Measurements from ENCODE around the gene FAM216B. TPM values are rescaled to one million over a fixed set of nuclear protein-coding genes. Genes with fewer than 3 reads are reported as not detected.

FAM216B gene
- polyA plus RNA-seq, 4 donors: 0.09 to 0.27 (median 0.12) TPM; not detected in 1

DNA sequence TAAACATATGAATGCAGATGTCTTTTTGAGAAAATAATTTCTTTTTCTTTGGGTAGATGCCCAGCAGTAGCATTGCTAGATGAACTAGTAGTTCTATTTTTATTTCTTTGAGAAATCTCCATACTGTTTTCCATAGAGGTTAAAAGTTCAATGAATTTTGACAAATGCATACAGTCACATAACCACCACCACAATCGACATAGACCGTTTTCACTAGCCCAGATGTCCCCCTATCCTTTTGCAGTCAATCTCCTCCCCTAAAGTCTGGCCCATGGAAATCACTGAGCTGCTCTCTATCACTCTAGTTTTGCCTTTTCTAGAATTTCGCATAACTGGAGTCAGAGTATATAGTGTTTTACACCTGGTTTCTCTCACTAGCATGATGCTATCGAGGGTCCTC is 10.8 kb downstream of the FAM216B start:
- H3K36me3 ChIP-seq (ENCODE audit: control insufficient read depth in 3 of 3, insufficient read depth in 2 of 3, low read depth in 1 of 3, low read length in 3 of 3): no peaks in the 10 kb centered on the region
- no peaks in the 10 kb centered on the region for H3K27me3 ChIP-seq (ENCODE audit: control insufficient read depth in 3 of 3, insufficient read depth in 3 of 3, low read length in 3 of 3)
- no peak for FAIRE-seq
- H3K4me1 ChIP-seq (ENCODE audit: control insufficient read depth in 3 of 3, insufficient read depth in 2 of 3, low read depth in 1 of 3, low read length in 2 of 3): no peaks in the 10 kb centered on the region
- no peak for DNase-seq
- 85 to 91% (median 91%) methylated on average over 4 of the region's 4 CpGs for WGBS, 3 donors
- H3K4me3 ChIP-seq (ENCODE audit: low read depth in 1 of 3, low read length in 3 of 3): no peak overlapping the region
- no peak overlapping the region for H3K27ac ChIP-seq (ENCODE audit: low read depth in 1 of 3, low read length in 2 of 3)
- H3K9me3 ChIP-seq (ENCODE audit: control insufficient read depth in 2 of 2, insufficient read depth in 1 of 2, low read depth in 1 of 2, low read length in 1 of 2): no peaks in the 10 kb centered on the region

GRCh38 chr13:42794577-42795275 is 13.3 kb downstream of the FAM216B start:
- H3K4me1 ChIP-seq (ENCODE audit: control insufficient read depth in 3 of 3, insufficient read depth in 2 of 3, low read depth in 1 of 3, low read length in 2 of 3): no peaks in the 10 kb centered on the region
- DNase-seq (no peak), FAIRE-seq (no peak)
- H3K27me3 ChIP-seq (ENCODE audit: control insufficient read depth in 3 of 3, insufficient read depth in 3 of 3, low read length in 3 of 3): no peaks in the 10 kb centered on the region
- H3K9me3 ChIP-seq (ENCODE audit: control insufficient read depth in 2 of 2, insufficient read depth in 1 of 2, low read depth in 1 of 2, low read length in 1 of 2): no peaks in the 10 kb centered on the region
- 89 to 92% (median 90%) methylated on average over 5 of the region's 5 CpGs for WGBS, 3 donors
- no peaks in the 10 kb centered on the region for H3K36me3 ChIP-seq (ENCODE audit: control insufficient read depth in 3 of 3, insufficient read depth in 2 of 3, low read depth in 1 of 3, low read length in 3 of 3)
- no peak overlapping the region for H3K4me3 ChIP-seq (ENCODE audit: low read depth in 1 of 3, low read length in 3 of 3)
- no peak overlapping the region for H3K27ac ChIP-seq (ENCODE audit: low read depth in 1 of 3, low read length in 2 of 3)

DNA sequence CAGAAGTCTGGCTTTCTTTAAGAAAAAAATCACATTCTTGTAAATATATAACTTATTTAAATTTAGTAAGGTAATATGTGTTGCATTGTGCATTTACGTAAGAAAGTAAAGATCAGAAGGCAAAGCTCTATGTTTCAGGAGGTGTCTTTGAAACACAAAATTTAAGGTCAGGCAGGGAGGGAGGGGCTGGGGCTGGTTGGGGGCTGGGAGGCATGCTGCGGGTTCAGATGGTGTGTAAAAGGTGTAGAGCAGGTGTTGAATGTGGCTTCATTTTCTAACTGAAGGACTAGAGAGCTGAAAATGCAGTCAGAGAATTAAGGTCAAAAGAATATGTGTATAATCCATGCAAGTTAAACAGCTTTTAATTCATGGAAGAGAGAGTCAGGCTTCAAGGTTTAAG is 14.3 kb downstream of the FAM216B start:
- FAIRE-seq: no peak

DNA sequence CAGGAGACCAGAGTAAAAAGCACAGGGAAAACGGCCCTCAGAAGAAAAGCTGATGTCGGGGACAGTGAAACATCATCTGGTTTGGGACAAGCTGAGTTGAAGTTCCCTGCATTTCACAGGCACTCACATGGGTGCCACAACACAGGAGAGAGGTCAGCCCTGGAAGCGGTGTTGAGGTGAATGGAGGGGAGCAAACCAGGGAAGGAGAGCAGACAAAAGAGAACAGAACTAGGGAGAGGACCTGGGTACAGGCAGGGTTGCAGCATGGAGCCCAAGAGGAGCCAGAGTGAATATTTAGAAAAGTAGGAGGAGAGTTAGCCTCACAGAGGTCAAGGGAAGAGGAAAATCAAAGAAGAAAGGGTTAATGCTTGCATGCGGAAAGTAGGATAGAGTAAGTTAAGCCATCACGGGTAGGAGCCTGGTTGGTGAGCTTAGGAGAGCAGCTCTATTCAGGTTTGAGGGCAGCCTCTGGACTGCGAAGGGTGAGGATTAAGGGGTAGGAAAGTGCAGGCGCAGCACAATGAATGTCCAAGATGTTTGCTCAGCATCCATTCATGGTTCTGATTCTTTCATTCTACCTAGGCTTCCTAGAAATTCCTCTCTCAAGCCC is 15.5 kb downstream of the FAM216B start:
- WGBS, 3 donors: 73 to 83% (median 81%) methylated on average over 7 of the region's 7 CpGs
- H3K36me3 ChIP-seq (ENCODE audit: control insufficient read depth in 3 of 3, insufficient read depth in 2 of 3, low read depth in 1 of 3, low read length in 3 of 3): no peaks in the 10 kb centered on the region
- H3K4me3 ChIP-seq (ENCODE audit: low read depth in 1 of 3, low read length in 3 of 3): no peak overlapping the region
- no peak overlapping the region for H3K27ac ChIP-seq (ENCODE audit: low read depth in 1 of 3, low read length in 2 of 3)
- DNase-seq (no peak), FAIRE-seq (no peak)
- no peaks in the 10 kb centered on the region for H3K4me1 ChIP-seq (ENCODE audit: control insufficient read depth in 3 of 3, insufficient read depth in 2 of 3, low read depth in 1 of 3, low read length in 2 of 3)
- H3K9me3 ChIP-seq (ENCODE audit: control insufficient read depth in 2 of 2, insufficient read depth in 1 of 2, low read depth in 1 of 2, low read length in 1 of 2): no peaks in the 10 kb centered on the region
- H3K27me3 ChIP-seq (ENCODE audit: control insufficient read depth in 3 of 3, insufficient read depth in 3 of 3, low read length in 3 of 3): no peaks in the 10 kb centered on the region

More for the DNA sequence above, 14.3 kb downstream of the FAM216B start:
- Histone ChIP-seq H3K4me3 (ENCODE audit: low read depth in 1 of 3, low read length in 3 of 3) (no peak overlapping the region), H3K36me3 (ENCODE audit: control insufficient read depth in 3 of 3, insufficient read depth in 2 of 3, low read depth in 1 of 3, low read length in 3 of 3) (no peaks in the 10 kb centered on the region), H3K9me3 (ENCODE audit: control insufficient read depth in 2 of 2, insufficient read depth in 1 of 2, low read depth in 1 of 2, low read length in 1 of 2) (no peaks in the 10 kb centered on the region), H3K27ac (ENCODE audit: low read depth in 1 of 3, low read length in 2 of 3) (no peak overlapping the region), H3K27me3 (ENCODE audit: control insufficient read depth in 3 of 3, insufficient read depth in 3 of 3, low read length in 3 of 3) (no peaks in the 10 kb centered on the region), H3K4me1 (ENCODE audit: control insufficient read depth in 3 of 3, insufficient read depth in 2 of 3, low read depth in 1 of 3, low read length in 2 of 3) (no peaks in the 10 kb centered on the region)
- 73 to 89% (median 80%) methylated on average over 2 of the region's 2 CpGs for WGBS, 3 donors
- DNase-seq: no peak

DNA sequence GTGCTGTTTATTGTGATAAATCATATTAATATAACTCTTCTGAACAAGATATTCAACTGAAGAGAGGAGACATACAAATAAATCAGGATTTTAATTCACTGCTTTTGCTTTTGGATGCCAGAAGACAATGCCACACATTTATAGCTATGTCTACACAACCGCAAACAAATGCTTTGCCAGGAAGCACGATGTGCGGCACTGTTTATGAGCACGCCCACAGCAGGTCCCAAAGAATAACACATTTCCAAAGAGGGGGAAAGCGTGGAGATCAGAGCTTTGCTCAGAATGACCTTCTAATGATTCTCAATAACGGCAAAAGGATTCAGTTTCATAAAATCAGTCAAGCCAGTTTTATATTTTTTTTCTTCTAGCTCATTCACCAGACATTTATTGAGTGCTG is 16.7 kb downstream of the FAM216B start:
- Histone ChIP-seq H3K4me1 (ENCODE audit: control insufficient read depth in 3 of 3, insufficient read depth in 2 of 3, low read depth in 1 of 3, low read length in 2 of 3) (no peaks in the 10 kb centered on the region), H3K9me3 (ENCODE audit: control insufficient read depth in 2 of 2, insufficient read depth in 1 of 2, low read depth in 1 of 2, low read length in 1 of 2) (no peaks in the 10 kb centered on the region), H3K4me3 (ENCODE audit: low read depth in 1 of 3, low read length in 3 of 3) (no peak overlapping the region), H3K36me3 (ENCODE audit: control insufficient read depth in 3 of 3, insufficient read depth in 2 of 3, low read depth in 1 of 3, low read length in 3 of 3) (no peaks in the 10 kb centered on the region), H3K27ac (ENCODE audit: low read depth in 1 of 3, low read length in 2 of 3) (no peak overlapping the region), H3K27me3 (ENCODE audit: control insufficient read depth in 3 of 3, insufficient read depth in 3 of 3, low read length in 3 of 3) (no peaks in the 10 kb centered on the region)
- DNase-seq (no peak), FAIRE-seq (no peak)
- whole genome bisulfite sequencing, 3 donors: 63 to 66% (median 65%) methylated on average over 6 of the region's 6 CpGs

DNA sequence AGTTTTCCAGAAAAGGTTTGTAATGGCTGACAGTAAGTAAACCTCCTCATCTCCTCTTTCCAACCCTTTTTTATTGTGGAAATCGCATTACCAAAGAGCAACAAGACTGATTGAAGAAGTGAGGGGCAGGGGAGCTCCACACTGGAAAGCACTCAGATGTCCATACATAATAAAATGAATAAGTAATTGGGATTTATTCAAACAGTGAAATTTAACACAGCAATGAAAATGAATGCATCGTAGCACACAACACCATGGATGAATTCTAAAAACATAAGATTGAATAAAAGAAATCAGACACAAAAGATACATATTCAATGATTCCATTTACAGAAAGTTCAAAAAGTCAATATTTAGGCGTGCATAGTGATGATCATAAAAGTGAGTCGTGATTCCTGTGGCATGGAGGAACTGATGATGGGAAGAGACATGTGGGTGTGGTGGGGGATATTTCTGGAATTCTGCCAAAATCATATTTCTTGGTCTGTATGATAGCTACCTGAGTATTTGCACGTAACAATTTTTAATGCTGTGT is 18.8 kb downstream of the FAM216B start:
- Histone ChIP-seq H3K9me3 (ENCODE audit: control insufficient read depth in 2 of 2, insufficient read depth in 1 of 2, low read depth in 1 of 2, low read length in 1 of 2) (no peaks in the 10 kb centered on the region), H3K4me1 (ENCODE audit: control insufficient read depth in 3 of 3, insufficient read depth in 2 of 3, low read depth in 1 of 3, low read length in 2 of 3) (no peaks in the 10 kb centered on the region), H3K36me3 (ENCODE audit: control insufficient read depth in 3 of 3, insufficient read depth in 2 of 3, low read depth in 1 of 3, low read length in 3 of 3) (no peaks in the 10 kb centered on the region), H3K27me3 (ENCODE audit: control insufficient read depth in 3 of 3, insufficient read depth in 3 of 3, low read length in 3 of 3) (no peaks in the 10 kb centered on the region), H3K4me3 (ENCODE audit: low read depth in 1 of 3, low read length in 3 of 3) (no peak overlapping the region), H3K27ac (ENCODE audit: low read depth in 1 of 3, low read length in 2 of 3) (no peak overlapping the region)
- FAIRE-seq (no peak), DNase-seq (no peak)
- 49 to 64% (median 60%) methylated on average over 5 of the region's 5 CpGs for WGBS, 3 donors

DNA sequence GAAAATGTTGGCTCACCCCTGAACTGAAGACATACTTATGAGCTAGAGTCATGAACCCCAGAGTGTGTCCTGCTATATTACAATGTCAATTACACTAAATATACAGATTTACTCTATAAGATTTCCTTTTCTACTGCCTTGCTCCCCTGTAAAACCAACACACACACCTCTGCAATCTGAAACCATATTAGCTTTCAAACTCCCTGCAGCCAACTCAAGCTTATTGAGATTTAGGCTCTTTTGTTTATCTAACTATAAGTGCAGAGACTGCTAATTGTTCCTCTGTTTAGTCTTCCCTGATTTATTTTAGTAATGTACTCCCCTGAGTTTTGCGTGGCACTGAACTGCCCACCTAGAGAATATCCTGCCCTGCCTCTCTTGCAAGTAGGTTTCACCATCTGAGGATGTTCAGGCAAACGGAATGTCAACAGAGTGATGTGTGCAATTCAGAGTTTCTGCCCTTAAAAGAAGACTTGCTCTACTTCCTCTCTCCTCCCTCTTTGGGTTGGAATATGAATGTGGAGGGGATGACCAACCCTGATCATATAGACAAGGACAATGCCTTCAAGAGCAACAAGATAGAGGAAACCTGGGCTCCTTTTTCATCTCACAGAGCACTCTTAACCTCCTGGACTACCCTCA is 22.3 kb downstream of the FAM216B start:
- Histone ChIP-seq H3K4me1 (ENCODE audit: control insufficient read depth in 3 of 3, insufficient read depth in 2 of 3, low read depth in 1 of 3, low read length in 2 of 3) (no peaks in the 10 kb centered on the region), H3K27ac (ENCODE audit: low read depth in 1 of 3, low read length in 2 of 3) (no peak overlapping the region), H3K27me3 (ENCODE audit: control insufficient read depth in 3 of 3, insufficient read depth in 3 of 3, low read length in 3 of 3) (no peaks in the 10 kb centered on the region), H3K36me3 (ENCODE audit: control insufficient read depth in 3 of 3, insufficient read depth in 2 of 3, low read depth in 1 of 3, low read length in 3 of 3) (no peaks in the 10 kb centered on the region), H3K9me3 (ENCODE audit: control insufficient read depth in 2 of 2, insufficient read depth in 1 of 2, low read depth in 1 of 2, low read length in 1 of 2) (no peaks in the 10 kb centered on the region), H3K4me3 (ENCODE audit: low read depth in 1 of 3, low read length in 3 of 3) (no peak overlapping the region)
- 56 to 78% (median 77%) methylated on average over 2 of the region's 2 CpGs for WGBS, 3 donors
- DNase-seq (no peak), FAIRE-seq (no peak)

GRCh38 chr13:42804244-42804874 is 23.0 kb downstream of the FAM216B start:
- no peak overlapping the region for H3K4me3 ChIP-seq (ENCODE audit: low read depth in 1 of 3, low read length in 3 of 3)
- H3K27ac ChIP-seq (ENCODE audit: low read depth in 1 of 3, low read length in 2 of 3): no peak overlapping the region
- no peaks in the 10 kb centered on the region for H3K36me3 ChIP-seq (ENCODE audit: control insufficient read depth in 3 of 3, insufficient read depth in 2 of 3, low read depth in 1 of 3, low read length in 3 of 3)
- no peaks in the 10 kb centered on the region for H3K9me3 ChIP-seq (ENCODE audit: control insufficient read depth in 2 of 2, insufficient read depth in 1 of 2, low read depth in 1 of 2, low read length in 1 of 2)
- H3K4me1 ChIP-seq (ENCODE audit: control insufficient read depth in 3 of 3, insufficient read depth in 2 of 3, low read depth in 1 of 3, low read length in 2 of 3): no peaks in the 10 kb centered on the region
- 60 to 67% (median 66%) methylated on average over 4 of the region's 4 CpGs for WGBS, 3 donors
- no peak for DNase-seq
- no peaks in the 10 kb centered on the region for H3K27me3 ChIP-seq (ENCODE audit: control insufficient read depth in 3 of 3, insufficient read depth in 3 of 3, low read length in 3 of 3)
- FAIRE-seq: no peak

Measured in small intestine (tissue), 7 donors.